ENCODE data around the gene APOBEC3F.
A peak's percentile ranks its signal among the peaks of the same experiment; 100 is the strongest.
"Not testable (repeated sequence)": the region's sequence is repeated elsewhere in the genome, so short reads cannot be mapped to it uniquely, and the experiment has no call there.

Gene APOBEC3F

DNA sequence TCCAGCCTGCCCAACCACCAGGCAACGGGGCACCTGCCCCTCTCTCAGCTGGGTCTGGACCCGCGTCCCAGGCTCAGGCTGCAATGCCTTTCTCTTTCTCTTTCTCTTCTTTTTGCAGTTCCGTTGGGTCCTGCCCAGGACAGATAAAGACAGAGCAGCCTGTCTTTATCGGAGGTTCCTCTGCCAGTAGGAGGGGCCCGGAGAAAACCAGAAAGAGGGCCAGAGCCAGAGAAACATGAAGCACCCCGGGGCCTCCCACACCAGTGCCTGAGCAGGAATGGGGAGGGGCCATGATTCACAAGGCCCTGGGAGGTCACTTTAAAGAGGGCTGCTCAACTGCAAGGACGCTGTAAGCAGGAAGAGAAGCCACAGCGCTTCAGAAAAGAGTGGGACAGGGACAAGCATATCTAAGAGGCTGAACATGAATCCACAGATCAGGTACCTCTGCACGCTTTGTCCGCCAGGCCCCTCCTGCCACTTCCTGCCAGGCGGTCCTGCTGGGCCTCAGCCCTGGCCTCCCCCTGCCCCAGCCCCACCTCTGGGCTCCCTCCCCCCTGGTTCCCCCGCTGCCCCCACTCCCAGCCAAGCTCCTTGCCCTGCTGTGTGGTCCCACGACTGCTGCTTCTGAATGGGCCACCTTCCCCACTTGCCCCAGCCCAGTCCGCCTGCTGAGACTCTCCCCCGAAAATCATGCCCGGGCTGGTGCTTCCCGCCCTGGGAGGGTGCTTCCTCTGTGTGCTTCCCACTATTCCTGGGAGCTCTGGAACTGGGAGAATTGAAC lies 26.5 kb upstream of the APOBEC3F start, which contains the start of gene APOBEC3C:
TSS of gene APOBEC3C (plus strand) at position 316 of the 781 bp plus-strand sequence. CDS start at position 422, 106 bp downstream.
- H3K36me3 ChIP-seq (ENCODE audit: control insufficient read depth in 2 of 2, insufficient read depth in 2 of 2, low read length in 2 of 2) = peaks cover 0 to 2% of the 10 kb centered on the region in 2 donors
- H3K4me3 ChIP-seq (ENCODE audit: low read length in 2 of 2) = peak within 1 kb of the TSS; percentile 77 to 84
- no peaks in the 10 kb centered on the region for H3K27me3 ChIP-seq (ENCODE audit: control insufficient read depth in 1 of 2, insufficient read depth in 2 of 2, low read length in 2 of 2)
- peaks cover 8% of the 10 kb centered on the region for H3K4me1 ChIP-seq (ENCODE audit: control insufficient read depth, insufficient read depth, low read length)
- H3K27ac ChIP-seq (ENCODE audit: low read length) = peak within 1 kb of the TSS; percentile 46
- H3K9me3 ChIP-seq (ENCODE audit: control insufficient read depth in 2 of 2, low read length in 2 of 2) = no peaks in the 10 kb centered on the region
- H3K9ac ChIP-seq (ENCODE audit: low read length in 2 of 2) = peak within 1 kb of the TSS; percentile 53 to 69

DNA sequence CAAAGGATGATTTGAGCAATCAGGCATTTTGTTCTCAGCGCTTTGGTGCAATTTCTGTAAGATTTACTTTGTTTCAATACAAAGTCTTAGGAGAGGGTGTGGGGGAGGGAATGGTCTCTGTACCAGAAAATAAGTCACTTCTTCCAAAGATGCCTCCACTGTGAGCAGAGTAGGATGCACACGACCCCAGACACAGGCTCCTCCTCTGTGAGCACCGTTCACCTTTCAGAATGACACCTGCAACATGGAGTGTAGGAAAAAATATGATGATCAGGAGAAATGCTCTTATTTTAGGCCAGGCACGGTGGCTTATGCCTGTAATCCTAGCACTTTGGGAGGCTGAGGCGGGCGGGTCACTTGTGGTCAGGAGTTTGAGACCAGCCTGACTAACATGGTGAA lies 25.9 kb upstream of the APOBEC3F start:
- not testable (repeated sequence) for H3K4me1 ChIP-seq (ENCODE audit: control insufficient read depth, insufficient read depth, low read length); H3K36me3 ChIP-seq (ENCODE audit: control insufficient read depth in 2 of 2, insufficient read depth in 2 of 2, low read length in 2 of 2); H3K27me3 ChIP-seq (ENCODE audit: control insufficient read depth in 1 of 2, insufficient read depth in 2 of 2, low read length in 2 of 2); H3K9me3 ChIP-seq (ENCODE audit: control insufficient read depth in 2 of 2, low read length in 2 of 2)
- H3K27ac ChIP-seq (ENCODE audit: low read length) = peak overlapping the region; percentile 46
- peak overlapping the region; percentile 53 to 69 for H3K9ac ChIP-seq (ENCODE audit: low read length in 2 of 2)
- peak overlapping the region; percentile 77 to 84 for H3K4me3 ChIP-seq (ENCODE audit: low read length in 2 of 2)

DNA sequence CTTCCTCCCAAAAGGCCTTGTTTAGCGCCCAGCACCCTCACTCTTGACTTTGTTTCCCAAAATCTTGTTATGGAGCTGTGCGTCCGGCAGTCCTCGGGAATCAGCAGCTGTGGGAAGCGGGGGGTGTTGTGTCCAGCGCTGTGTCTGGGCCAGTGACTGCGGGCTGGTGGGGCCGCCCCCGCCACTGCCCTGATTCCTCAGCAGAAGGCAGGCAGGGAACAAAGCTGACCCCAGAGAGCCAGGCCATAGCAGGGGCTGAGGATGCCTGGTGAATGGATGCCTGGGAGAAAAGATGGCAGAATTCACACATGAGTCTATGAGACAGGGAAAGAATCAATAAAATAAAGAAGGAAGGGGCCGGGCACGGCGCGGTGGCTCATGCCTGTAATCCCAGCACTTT lies 24.1 kb upstream of the APOBEC3F start:
- no peaks in the 10 kb centered on the region for H3K27me3 ChIP-seq (ENCODE audit: control insufficient read depth in 1 of 2, insufficient read depth in 2 of 2, low read length in 2 of 2)
- H3K4me1 ChIP-seq (ENCODE audit: control insufficient read depth, insufficient read depth, low read length) = peaks cover 12% of the 10 kb centered on the region
- H3K27ac ChIP-seq (ENCODE audit: low read length) = no peak overlapping the region
- no peaks in the 10 kb centered on the region for H3K9me3 ChIP-seq (ENCODE audit: control insufficient read depth in 2 of 2, low read length in 2 of 2)
- H3K36me3 ChIP-seq (ENCODE audit: control insufficient read depth in 2 of 2, insufficient read depth in 2 of 2, low read length in 2 of 2) = peaks cover 0 to 2% of the 10 kb centered on the region in 2 donors
- H3K9ac ChIP-seq (ENCODE audit: low read length in 2 of 2) = no peak overlapping the region
- no peak overlapping the region for H3K4me3 ChIP-seq (ENCODE audit: low read length in 2 of 2)

DNA sequence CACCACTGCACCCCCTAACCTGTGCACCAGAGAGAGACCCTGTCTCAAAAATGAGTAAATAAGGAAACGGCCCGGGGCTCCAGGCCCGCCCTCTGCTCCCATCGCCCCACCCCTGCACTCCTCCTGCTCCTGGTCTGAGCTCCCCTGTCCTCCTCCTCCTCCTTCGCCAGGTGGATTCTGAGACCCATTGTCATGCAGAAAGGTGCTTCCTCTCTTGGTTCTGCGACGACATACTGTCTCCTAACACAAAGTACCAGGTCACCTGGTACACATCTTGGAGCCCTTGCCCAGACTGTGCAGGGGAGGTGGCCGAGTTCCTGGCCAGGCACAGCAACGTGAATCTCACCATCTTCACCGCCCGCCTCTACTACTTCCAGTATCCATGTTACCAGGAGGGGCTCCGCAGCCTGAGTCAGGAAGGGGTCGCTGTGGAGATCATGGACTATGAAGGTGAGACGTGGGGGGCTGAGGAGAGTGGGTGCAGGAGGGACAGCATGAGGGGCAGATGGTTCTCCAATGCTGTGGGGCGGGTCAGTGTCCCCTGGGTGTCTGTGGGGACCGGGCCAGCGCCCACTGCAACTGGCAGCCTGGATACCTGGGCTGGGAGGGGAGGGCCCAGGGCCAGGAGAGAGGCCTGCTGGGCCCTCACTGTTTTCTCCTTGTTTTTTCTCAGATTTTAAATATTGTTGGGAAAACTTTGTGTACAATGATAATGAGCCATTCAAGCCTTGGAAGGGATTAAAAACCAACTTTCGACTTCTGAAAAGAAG lies 22.9 kb upstream of the APOBEC3F start:
- Histone ChIP-seq H3K9ac (ENCODE audit: low read length in 2 of 2) (no peak overlapping the region), H3K27ac (ENCODE audit: low read length) (no peak overlapping the region), H3K9me3 (ENCODE audit: control insufficient read depth in 2 of 2, low read length in 2 of 2) (no peaks in the 10 kb centered on the region), H3K36me3 (ENCODE audit: control insufficient read depth in 2 of 2, insufficient read depth in 2 of 2, low read length in 2 of 2) (peaks cover 0 to 2% of the 10 kb centered on the region in 2 donors), H3K4me1 (ENCODE audit: control insufficient read depth, insufficient read depth, low read length) (peaks cover 19% of the 10 kb centered on the region), H3K27me3 (ENCODE audit: control insufficient read depth in 1 of 2, insufficient read depth in 2 of 2, low read length in 2 of 2) (no peaks in the 10 kb centered on the region), H3K4me3 (ENCODE audit: low read length in 2 of 2) (no peak overlapping the region)

DNA sequence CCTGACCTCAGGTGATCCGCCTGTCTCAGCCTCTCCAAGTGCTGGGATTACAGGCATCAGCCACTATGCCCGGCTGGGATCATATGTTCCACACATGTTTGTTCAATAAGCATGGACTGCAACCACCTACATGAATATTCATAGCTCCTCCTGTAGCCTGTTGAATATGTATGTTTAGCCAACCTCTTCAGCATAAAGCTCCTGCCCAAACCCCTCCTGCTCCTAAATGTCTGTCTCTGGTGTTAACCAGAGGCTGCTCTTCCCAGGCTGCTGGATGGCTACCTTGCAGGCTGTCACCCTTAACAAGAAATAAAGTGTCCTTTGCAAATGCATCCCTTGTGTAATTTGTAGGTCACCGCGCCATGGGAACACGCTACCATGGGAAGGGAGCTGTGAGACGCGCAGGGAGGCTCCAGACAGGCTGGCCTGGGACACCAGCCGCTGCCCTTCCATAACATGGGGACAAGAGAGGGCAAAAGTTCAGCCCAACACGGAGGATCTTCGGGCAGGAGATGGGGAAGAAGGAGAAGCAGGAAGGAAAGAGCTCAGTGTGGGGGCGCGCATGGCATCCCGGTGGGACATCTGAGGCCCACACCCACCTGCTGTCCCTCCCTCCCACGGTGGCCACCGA lies 20.5 kb upstream of the APOBEC3F start:
- not testable (repeated sequence) for H3K9ac ChIP-seq (ENCODE audit: low read length in 2 of 2); H3K27ac ChIP-seq (ENCODE audit: low read length)

DNA sequence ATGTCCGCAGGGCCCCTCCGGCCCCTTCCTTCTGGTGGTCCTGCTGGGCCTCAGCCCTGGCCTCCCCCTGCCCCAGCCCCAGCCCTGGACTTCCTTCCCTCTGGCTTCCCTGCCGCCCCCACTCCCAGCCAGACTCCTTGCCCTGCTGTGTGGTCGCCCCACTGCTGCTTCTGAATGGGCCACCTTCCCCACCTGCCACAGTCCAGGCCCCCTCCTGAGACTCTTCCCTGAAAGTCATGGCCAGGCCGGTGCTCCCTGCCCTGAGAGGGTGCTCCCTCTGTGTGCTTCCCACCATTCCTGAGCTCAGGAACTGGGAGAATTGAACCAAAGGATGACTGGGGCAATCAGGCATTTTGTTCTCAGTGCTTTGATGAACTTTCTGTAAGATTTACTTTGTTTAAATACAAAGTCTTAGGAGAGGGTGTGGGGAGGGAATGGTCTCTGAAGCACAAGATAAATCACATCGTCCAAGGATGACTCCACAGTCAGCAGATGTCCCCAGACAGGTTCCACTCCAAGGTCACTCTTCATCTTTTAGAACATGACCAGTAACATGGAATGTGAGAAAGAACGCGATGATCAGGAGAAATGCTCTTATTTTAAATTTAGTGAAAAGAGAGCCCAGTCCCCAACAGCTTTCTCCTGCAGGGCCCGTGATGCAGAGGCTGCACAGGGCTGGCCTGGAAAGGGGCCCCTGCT lies 19.0 kb upstream of the APOBEC3F start:
- H3K36me3 ChIP-seq (ENCODE audit: control insufficient read depth in 2 of 2, insufficient read depth in 2 of 2, low read length in 2 of 2) = peaks cover 0 to 5% of the 10 kb centered on the region in 2 donors
- peaks cover 10% of the 10 kb centered on the region for H3K4me1 ChIP-seq (ENCODE audit: control insufficient read depth, insufficient read depth, low read length)
- peak overlapping the region; percentile 35 to 64 for H3K4me3 ChIP-seq (ENCODE audit: low read length in 2 of 2)
- H3K9ac ChIP-seq (ENCODE audit: low read length in 2 of 2) = peak overlapping the region in 1 of 2 donors; percentile 38
- no peaks in the 10 kb centered on the region for H3K9me3 ChIP-seq (ENCODE audit: control insufficient read depth in 2 of 2, low read length in 2 of 2)
- H3K27me3 ChIP-seq (ENCODE audit: control insufficient read depth in 1 of 2, insufficient read depth in 2 of 2, low read length in 2 of 2) = no peaks in the 10 kb centered on the region
- peak overlapping the region; percentile 49 for H3K27ac ChIP-seq (ENCODE audit: low read length)

More for the DNA sequence above, 20.5 kb upstream of the APOBEC3F start:
- Histone ChIP-seq H3K4me1 (ENCODE audit: control insufficient read depth, insufficient read depth, low read length) (peaks cover 15% of the 10 kb centered on the region), H3K4me3 (ENCODE audit: low read length in 2 of 2) (peak overlapping the region in 1 of 2 donors; percentile 54)
- H3K9me3 ChIP-seq (ENCODE audit: control insufficient read depth in 2 of 2, low read length in 2 of 2); H3K27me3 ChIP-seq (ENCODE audit: control insufficient read depth in 1 of 2, insufficient read depth in 2 of 2, low read length in 2 of 2); H3K36me3 ChIP-seq (ENCODE audit: control insufficient read depth in 2 of 2, insufficient read depth in 2 of 2, low read length in 2 of 2): not testable (repeated sequence)

DNA sequence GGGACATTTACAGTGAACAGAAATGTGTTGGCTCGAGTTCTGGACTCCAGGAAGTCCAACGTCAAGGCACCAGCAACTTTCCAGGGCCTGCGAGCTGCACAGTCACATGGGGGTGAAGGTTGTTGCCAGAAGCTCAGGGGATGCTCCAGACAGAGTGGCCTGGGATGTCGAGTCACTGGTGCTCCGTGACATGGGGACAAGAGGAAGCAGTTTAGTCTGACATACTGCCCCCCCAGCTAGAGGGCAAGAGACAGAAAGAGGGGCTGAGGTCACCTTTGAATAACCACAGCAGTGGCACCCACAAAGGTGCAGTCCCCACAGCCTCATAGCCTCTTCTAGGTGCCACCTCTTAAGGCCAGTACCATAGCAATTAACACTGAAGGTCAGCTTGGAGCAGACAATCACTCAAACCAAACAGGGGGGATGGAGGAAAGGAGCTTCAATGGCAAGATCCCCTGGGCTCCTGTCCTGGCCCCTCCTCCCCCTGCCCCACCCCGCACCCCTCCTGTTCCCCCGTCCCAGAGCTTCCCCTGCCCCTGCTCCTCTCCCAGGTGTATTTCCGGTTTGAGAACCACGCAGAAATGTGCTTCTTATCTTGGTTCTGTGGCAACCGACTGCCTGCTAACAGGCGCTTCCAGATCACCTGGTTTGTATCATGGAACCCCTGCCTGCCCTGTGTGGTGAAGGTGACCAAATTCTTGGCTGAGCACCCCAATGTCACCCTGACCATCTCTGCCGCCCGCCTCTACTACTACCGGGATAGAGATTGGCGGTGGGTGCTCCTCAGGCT lies 15.9 kb upstream of the APOBEC3F start:
- Histone ChIP-seq H3K4me1 (ENCODE audit: control insufficient read depth, insufficient read depth, low read length) (peaks cover 10% of the 10 kb centered on the region), H3K27ac (ENCODE audit: low read length) (no peak overlapping the region), H3K9ac (ENCODE audit: low read length in 2 of 2) (no peak overlapping the region), H3K4me3 (ENCODE audit: low read length in 2 of 2) (no peak overlapping the region), H3K9me3 (ENCODE audit: control insufficient read depth in 2 of 2, low read length in 2 of 2) (no peaks in the 10 kb centered on the region), H3K36me3 (ENCODE audit: control insufficient read depth in 2 of 2, insufficient read depth in 2 of 2, low read length in 2 of 2) (peaks cover 0 to 3% of the 10 kb centered on the region in 2 donors), H3K27me3 (ENCODE audit: control insufficient read depth in 1 of 2, insufficient read depth in 2 of 2, low read length in 2 of 2) (no peaks in the 10 kb centered on the region)

DNA sequence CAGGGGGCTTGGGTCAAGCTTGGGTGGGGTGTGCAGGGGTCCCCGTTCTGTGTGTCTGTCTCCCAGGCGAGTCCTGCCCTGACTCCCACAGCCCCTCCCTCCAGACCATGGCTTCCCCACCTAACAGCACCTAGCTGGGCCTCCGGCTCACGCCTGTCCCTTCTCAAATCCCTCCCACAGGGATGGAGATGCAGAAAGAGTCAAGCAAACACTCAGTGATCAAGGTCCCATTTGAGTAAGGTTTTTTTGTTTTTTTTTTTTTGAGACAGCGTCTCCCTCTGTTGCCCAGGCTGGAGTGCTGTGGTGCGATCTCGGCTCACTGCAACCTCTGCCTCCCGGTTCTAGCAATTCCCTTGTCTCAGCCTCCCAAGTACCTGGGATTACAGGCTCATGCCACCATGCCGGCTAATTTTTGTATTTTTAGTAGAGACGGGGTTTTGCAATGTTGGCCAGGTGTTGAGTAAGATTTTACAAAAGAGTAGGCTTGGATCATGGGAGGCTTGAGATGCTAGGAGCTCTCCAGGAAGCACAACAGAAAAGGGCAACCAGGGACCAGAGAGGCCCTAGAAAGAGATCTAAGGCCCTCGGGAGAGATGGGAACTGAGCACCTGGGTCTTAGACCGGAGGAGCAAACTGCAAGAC lies 14.0 kb upstream of the APOBEC3F start:
- Histone ChIP-seq H3K36me3 (ENCODE audit: control insufficient read depth in 2 of 2, insufficient read depth in 2 of 2, low read length in 2 of 2) (peaks cover 0 to 3% of the 10 kb centered on the region in 2 donors), H3K4me1 (ENCODE audit: control insufficient read depth, insufficient read depth, low read length) (peaks cover 6% of the 10 kb centered on the region), H3K9me3 (ENCODE audit: control insufficient read depth in 2 of 2, low read length in 2 of 2) (no peaks in the 10 kb centered on the region), H3K4me3 (ENCODE audit: low read length in 2 of 2) (no peak overlapping the region), H3K27ac (ENCODE audit: low read length) (no peak overlapping the region), H3K27me3 (ENCODE audit: control insufficient read depth in 1 of 2, insufficient read depth in 2 of 2, low read length in 2 of 2) (no peaks in the 10 kb centered on the region), H3K9ac (ENCODE audit: low read length in 2 of 2) (no peak overlapping the region)

DNA sequence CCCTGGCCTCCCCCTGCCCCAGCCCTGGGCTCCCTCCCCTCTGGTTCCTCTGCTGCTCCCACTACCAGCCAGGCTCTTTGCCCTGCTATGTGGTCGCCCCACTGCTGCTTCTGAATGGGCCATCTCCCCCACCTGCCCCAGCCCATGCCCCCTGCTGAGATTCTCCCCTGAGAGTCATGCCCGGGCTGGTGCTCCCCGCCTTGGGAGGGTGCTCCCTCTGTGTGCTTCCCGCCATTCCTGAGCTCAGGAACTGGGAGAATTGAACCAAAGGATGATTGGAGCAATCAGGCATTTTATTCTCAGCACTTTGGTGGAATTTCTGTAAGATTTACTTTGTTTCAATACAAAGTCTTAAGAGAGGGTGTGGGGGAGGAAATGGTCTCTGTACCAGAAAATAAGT lies 12.9 kb upstream of the APOBEC3F start:
- Histone ChIP-seq H3K4me3 (ENCODE audit: low read length in 2 of 2) (no peak overlapping the region), H3K36me3 (ENCODE audit: control insufficient read depth in 2 of 2, insufficient read depth in 2 of 2, low read length in 2 of 2) (peaks cover 0 to 3% of the 10 kb centered on the region in 2 donors), H3K9me3 (ENCODE audit: control insufficient read depth in 2 of 2, low read length in 2 of 2) (no peaks in the 10 kb centered on the region), H3K27me3 (ENCODE audit: control insufficient read depth in 1 of 2, insufficient read depth in 2 of 2, low read length in 2 of 2) (no peaks in the 10 kb centered on the region), H3K9ac (ENCODE audit: low read length in 2 of 2) (no peak overlapping the region), H3K27ac (ENCODE audit: low read length) (no peak overlapping the region), H3K4me1 (ENCODE audit: control insufficient read depth, insufficient read depth, low read length) (no peaks in the 10 kb centered on the region)

Measured in stomach smooth muscle (tissue), 2 donors.